Urothelium cell line (cell line): ENCODE measurements around the gene MPL.
A peak's percentile ranks its signal among the peaks of the same experiment; 100 is the strongest.

Experiments
- DNase-seq: peaks from one replicate; pipeline ENCODE4 v3.0.0; 2011; ENCODE audit warnings: low spot score, mixed read lengths
- FAIRE-seq: peaks from 2 replicates; lab custom pipeline; 2011; peaks lifted over from hg19 to GRCh38; lab: Jason Lieb, UNC

The MPL gene

GRCh38 chr1:43337588-43337987 lies at the start of gene MPL:
Gene MPL, plus strand, starts transcription at chr1:43337818. Its CDS starts 31 bp downstream, at chr1:43337849.
- DNase-seq (no peak), FAIRE-seq (no peak)

- FAIRE-seq = no peak
- DNase-seq = no peak
Observed at GRCh38 chr1:43288058-43288784, 49.4 kb upstream of the MPL start.

GRCh38 chr1:43288785-43289706 lies 48.6 kb upstream of the MPL start:
- no peak for DNase-seq
- FAIRE-seq = no peak

- no peak for DNase-seq
- FAIRE-seq = no peak
Observed at GRCh38 chr1:43292216-43292615, 45.4 kb upstream of the MPL start.

GRCh38 chr1:43292679-43293078 lies 44.9 kb upstream of the MPL start:
- no peak for FAIRE-seq
- no peak for DNase-seq

- FAIRE-seq (no peak), DNase-seq (no peak)
Observed at GRCh38 chr1:43293176-43293575, 44.4 kb upstream of the MPL start.

- no peak for FAIRE-seq
- peak; percentile 70 for DNase-seq
Observed at GRCh38 chr1:43293896-43294760, 43.5 kb upstream of the MPL start.

- FAIRE-seq = no peak
Observed at GRCh38 chr1:43294761-43295160, 42.9 kb upstream of the MPL start.

GRCh38 chr1:43296207-43296606 lies 41.4 kb upstream of the MPL start:
- DNase-seq = no peak
- FAIRE-seq = no peak

More at GRCh38 chr1:43294761-43295160, 42.9 kb upstream of the MPL start:
- DNase-seq = no peak

- DNase-seq (no peak), FAIRE-seq (no peak)
Observed at GRCh38 chr1:43298055-43298454, 39.6 kb upstream of the MPL start.

- no peak for DNase-seq
- no peak for FAIRE-seq
Observed at GRCh38 chr1:43299101-43299500, 38.5 kb upstream of the MPL start.

GRCh38 chr1:43300378-43301094 lies 37.1 kb upstream of the MPL start, which contains the start of gene TIE1:
Gene TIE1, plus strand, starts transcription at chr1:43300982. Its CDS starts 90 bp downstream, at chr1:43301072.
- no peak for FAIRE-seq

GRCh38 chr1:43302201-43302600 lies 35.4 kb upstream of the MPL start:
- no peak for FAIRE-seq
- DNase-seq = no peak

More at GRCh38 chr1:43300378-43301094, 37.1 kb upstream of the MPL start, which contains the start of gene TIE1:
- DNase-seq = no peak

- peak; percentile 92 for FAIRE-seq
Observed at GRCh38 chr1:43302721-43303470, 34.7 kb upstream of the MPL start.

GRCh38 chr1:43303471-43304313 lies 33.9 kb upstream of the MPL start:
- no peak for DNase-seq
- peak; percentile 27 for FAIRE-seq

More at GRCh38 chr1:43302721-43303470, 34.7 kb upstream of the MPL start:
- no peak for DNase-seq

GRCh38 chr1:43304314-43304681 lies 33.3 kb upstream of the MPL start:
- FAIRE-seq = no peak
- no peak for DNase-seq

GRCh38 chr1:43304771-43305300 lies 32.8 kb upstream of the MPL start:
- FAIRE-seq = peak; percentile 9
- DNase-seq = no peak

GRCh38 chr1:43305461-43305860 lies 32.2 kb upstream of the MPL start:
- FAIRE-seq (no peak), DNase-seq (no peak)
